K562 (cell line): Measurements from ENCODE around the gene MYBPC3. TPM values are rescaled to one million over a fixed set of nuclear protein-coding genes. Genes with fewer than 3 reads are reported as not detected.

Experiments
- CCNT2 ChIP-seq: IDR thresholded peaks from 2 replicates; pipeline ENCODE4 v1.6.1; 2011; ENCODE audit warnings: borderline replicate concordance, low read depth, mild to moderate bottlenecking, moderate library complexity, mixed read lengths, low read length; ENCODE audit not compliant: insufficient read length; ENCODE audit errors: extremely low read depth
- CEBPB ChIP-seq: fragments of 450-650 bp; IDR thresholded peaks from 2 replicates; pipeline ENCODE4 v1.6.1; 2016; ENCODE audit warnings: missing genetic modification characterization, missing compliant biosample characterization
- CEBPG ChIP-seq, 3 experiments: fragments of 200-800 bp in 1 of 3; sonication (Bioruptor generic) in 1 of 3; sonication (generic) in 1 of 3; formaldehyde crosslinking in 1 of 3; IDR thresholded peaks in 2 of 3; conservative IDR thresholded peaks in 1 of 3; 2 replicates each; pipeline versions ENCODE4 v1.6.1 to v1.8.0; 2016 to 2022; ENCODE audit warnings: missing compliant biosample characterization in 2 of 3, missing genetic modification characterization in 2 of 3, mild to moderate bottlenecking in 1 of 3, missing genetic modification reagents in 1 of 3
- HDAC1 ChIP-seq, 2 experiments: fragments of 450-650 bp; IDR thresholded peaks; 2 replicates each; pipeline ENCODE4 v1.6.1; 2016 to 2017; ENCODE audit warnings: inconsistent platforms in 1 of 2, mild to moderate bottlenecking in 1 of 2, moderate library complexity in 1 of 2
- MCM7 ChIP-seq, 2 experiments: fragments of 450-650 bp; IDR thresholded peaks; 2 replicates each; pipeline ENCODE4 v1.6.1; 2016 to 2018
- NCOA1 ChIP-seq: fragments of 450-650 bp; IDR thresholded peaks from 2 replicates; pipeline ENCODE4 v1.6.1; 2016; ENCODE audit warnings: low read depth
- SLC30A9 ChIP-seq: fragments of 250-450 bp; sonication (Bioruptor Pico); IDR thresholded peaks from 2 replicates; pipeline ENCODE4 v1.8.0; 2022; ENCODE audit warnings: mild to moderate bottlenecking, moderate library complexity
- SMARCA4 ChIP-seq: fragments of 450-650 bp; IDR thresholded peaks from 2 replicates; pipeline ENCODE4 v1.6.1; 2016
- polyA plus RNA-seq, 8 experiments: library from polyadenylated mRNA; depleted of rRNA in 4 of 8; stranded (reverse) in 5 of 8; unstranded in 3 of 8; fragments of >200 nt; fragmentation: Nextera tagmentation in 2 of 8; fragmentation: Illumina TruSeq in 1 of 8; extraction: Ambion mirVana in 2 of 8; extraction: Trizol in 1 of 8; gene quantifications; 2 replicates each; pipeline versions ENCODE4 v1.2.1 to v1.2.3, GENCODE V29; 2011 to 2014; ENCODE audit warnings: inconsistent platforms in 1 of 8, missing spikeins in 1 of 8
- total RNA-seq, 7 experiments: library from RNA; depleted of rRNA in 6 of 7; stranded (reverse); fragments of >200 nt in 6 of 7; fragmentation: Illumina TruSeq in 2 of 7; extraction: Trizol in 2 of 7; gene quantifications; 2 replicates each; pipeline versions ENCODE4 v1.2.1 to v1.2.3, GENCODE V29; 2011 to 2021; ENCODE audit warnings: low replicate concordance in 1 of 7
- TF ChIP-seq, protein P1 (sequence below): fragments of 250-450 bp; sonication (Bioruptor Pico); IDR thresholded peaks from 2 replicates; pipeline ENCODE4 v1.5.0; 2020; ENCODE audit warnings: mild to moderate bottlenecking, borderline replicate concordance
- TF ChIP-seq, protein P2 (sequence below): sonication (generic); formaldehyde crosslinking; IDR thresholded peaks from 2 replicates; pipeline ENCODE4 v1.8.0; 2022; ENCODE audit warnings: mild to moderate bottlenecking, low read depth, missing genetic modification reagents
- TF ChIP-seq, protein P3 (sequence below), 2 experiments: fragments of 450-650 bp; IDR thresholded peaks; 2 replicates each; pipeline ENCODE4 v1.6.1; 2016; ENCODE audit warnings: mild to moderate bottlenecking in 2 of 2, borderline replicate concordance in 1 of 2, low read depth in 1 of 2, moderate library complexity in 1 of 2
- TF ChIP-seq, protein P4 (sequence below): fragments of 250-450 bp; sonication (Bioruptor Pico); IDR thresholded peaks from 2 replicates; pipeline ENCODE4 v1.4.0; 2020; ENCODE audit warnings: mild to moderate bottlenecking, moderate library complexity

The MYBPC3 gene
- total and polyA plus RNA-seq, 9 of the 15 experiments (the other 6 are each of a cell fraction or from before 2014, with no cell fraction given) = 0.01 TPM; not detected in 8

DNA sequence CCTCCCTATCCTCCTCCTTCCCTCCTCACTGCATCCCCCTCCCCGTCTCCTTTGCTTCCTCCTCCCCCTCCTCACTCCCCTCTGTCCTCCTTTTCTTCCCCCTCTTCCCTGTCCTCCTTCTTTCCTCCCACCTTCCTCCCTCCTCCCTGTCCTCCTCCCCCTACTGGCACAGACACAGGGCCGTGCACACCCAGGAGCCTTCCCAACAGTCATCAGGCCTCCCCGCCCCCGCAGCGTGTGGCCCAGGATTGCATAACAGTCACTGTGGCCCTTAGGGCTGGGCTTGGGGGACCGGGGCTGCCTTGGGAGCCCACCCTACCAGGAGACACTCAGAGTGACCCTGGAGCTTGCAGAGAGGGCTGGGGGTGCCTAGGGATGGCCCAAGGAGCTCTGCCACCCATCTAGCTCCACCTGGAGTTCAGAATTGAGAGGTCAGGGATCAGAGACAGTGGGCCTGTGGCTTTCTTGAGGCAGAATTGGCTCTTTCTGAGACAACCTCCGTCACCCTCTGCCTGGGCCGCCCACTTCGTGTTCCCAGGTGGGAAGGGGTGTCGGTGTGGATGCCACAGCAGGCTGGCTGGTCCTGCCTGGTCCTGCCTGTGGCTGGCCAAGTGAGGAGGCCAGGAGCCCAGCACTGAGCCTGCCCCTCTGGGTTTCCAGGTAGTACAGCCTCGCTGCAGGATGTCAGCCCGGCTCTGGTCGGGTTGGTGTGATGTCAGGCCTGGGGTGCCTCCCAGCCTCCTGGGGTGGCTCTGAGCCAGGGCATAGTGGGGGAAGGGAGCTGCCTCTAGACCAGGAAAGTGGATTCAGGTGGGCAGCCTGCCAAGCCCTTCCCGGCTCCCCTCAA lies 24.2 kb upstream of the MYBPC3 start (continued):
- TF ChIP-seq, protein P1, sequence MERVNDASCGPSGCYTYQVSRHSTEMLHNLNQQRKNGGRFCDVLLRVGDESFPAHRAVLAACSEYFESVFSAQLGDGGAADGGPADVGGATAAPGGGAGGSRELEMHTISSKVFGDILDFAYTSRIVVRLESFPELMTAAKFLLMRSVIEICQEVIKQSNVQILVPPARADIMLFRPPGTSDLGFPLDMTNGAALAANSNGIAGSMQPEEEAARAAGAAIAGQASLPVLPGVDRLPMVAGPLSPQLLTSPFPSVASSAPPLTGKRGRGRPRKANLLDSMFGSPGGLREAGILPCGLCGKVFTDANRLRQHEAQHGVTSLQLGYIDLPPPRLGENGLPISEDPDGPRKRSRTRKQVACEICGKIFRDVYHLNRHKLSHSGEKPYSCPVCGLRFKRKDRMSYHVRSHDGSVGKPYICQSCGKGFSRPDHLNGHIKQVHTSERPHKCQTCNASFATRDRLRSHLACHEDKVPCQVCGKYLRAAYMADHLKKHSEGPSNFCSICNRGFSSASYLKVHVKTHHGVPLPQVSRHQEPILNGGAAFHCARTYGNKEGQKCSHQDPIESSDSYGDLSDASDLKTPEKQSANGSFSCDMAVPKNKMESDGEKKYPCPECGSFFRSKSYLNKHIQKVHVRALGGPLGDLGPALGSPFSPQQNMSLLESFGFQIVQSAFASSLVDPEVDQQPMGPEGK = no peak
- TF ChIP-seq, protein P2, sequence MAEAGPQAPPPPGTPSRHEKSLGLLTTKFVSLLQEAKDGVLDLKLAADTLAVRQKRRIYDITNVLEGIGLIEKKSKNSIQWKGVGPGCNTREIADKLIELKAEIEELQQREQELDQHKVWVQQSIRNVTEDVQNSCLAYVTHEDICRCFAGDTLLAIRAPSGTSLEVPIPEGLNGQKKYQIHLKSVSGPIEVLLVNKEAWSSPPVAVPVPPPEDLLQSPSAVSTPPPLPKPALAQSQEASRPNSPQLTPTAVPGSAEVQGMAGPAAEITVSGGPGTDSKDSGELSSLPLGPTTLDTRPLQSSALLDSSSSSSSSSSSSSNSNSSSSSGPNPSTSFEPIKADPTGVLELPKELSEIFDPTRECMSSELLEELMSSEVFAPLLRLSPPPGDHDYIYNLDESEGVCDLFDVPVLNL (CRISPR knock-in tag) = no peak
- TF ChIP-seq NCOA1 = 0 out of 2 replicates have a peak, but pooled peaks have one; percentile 22
- TF ChIP-seq, protein P3, sequence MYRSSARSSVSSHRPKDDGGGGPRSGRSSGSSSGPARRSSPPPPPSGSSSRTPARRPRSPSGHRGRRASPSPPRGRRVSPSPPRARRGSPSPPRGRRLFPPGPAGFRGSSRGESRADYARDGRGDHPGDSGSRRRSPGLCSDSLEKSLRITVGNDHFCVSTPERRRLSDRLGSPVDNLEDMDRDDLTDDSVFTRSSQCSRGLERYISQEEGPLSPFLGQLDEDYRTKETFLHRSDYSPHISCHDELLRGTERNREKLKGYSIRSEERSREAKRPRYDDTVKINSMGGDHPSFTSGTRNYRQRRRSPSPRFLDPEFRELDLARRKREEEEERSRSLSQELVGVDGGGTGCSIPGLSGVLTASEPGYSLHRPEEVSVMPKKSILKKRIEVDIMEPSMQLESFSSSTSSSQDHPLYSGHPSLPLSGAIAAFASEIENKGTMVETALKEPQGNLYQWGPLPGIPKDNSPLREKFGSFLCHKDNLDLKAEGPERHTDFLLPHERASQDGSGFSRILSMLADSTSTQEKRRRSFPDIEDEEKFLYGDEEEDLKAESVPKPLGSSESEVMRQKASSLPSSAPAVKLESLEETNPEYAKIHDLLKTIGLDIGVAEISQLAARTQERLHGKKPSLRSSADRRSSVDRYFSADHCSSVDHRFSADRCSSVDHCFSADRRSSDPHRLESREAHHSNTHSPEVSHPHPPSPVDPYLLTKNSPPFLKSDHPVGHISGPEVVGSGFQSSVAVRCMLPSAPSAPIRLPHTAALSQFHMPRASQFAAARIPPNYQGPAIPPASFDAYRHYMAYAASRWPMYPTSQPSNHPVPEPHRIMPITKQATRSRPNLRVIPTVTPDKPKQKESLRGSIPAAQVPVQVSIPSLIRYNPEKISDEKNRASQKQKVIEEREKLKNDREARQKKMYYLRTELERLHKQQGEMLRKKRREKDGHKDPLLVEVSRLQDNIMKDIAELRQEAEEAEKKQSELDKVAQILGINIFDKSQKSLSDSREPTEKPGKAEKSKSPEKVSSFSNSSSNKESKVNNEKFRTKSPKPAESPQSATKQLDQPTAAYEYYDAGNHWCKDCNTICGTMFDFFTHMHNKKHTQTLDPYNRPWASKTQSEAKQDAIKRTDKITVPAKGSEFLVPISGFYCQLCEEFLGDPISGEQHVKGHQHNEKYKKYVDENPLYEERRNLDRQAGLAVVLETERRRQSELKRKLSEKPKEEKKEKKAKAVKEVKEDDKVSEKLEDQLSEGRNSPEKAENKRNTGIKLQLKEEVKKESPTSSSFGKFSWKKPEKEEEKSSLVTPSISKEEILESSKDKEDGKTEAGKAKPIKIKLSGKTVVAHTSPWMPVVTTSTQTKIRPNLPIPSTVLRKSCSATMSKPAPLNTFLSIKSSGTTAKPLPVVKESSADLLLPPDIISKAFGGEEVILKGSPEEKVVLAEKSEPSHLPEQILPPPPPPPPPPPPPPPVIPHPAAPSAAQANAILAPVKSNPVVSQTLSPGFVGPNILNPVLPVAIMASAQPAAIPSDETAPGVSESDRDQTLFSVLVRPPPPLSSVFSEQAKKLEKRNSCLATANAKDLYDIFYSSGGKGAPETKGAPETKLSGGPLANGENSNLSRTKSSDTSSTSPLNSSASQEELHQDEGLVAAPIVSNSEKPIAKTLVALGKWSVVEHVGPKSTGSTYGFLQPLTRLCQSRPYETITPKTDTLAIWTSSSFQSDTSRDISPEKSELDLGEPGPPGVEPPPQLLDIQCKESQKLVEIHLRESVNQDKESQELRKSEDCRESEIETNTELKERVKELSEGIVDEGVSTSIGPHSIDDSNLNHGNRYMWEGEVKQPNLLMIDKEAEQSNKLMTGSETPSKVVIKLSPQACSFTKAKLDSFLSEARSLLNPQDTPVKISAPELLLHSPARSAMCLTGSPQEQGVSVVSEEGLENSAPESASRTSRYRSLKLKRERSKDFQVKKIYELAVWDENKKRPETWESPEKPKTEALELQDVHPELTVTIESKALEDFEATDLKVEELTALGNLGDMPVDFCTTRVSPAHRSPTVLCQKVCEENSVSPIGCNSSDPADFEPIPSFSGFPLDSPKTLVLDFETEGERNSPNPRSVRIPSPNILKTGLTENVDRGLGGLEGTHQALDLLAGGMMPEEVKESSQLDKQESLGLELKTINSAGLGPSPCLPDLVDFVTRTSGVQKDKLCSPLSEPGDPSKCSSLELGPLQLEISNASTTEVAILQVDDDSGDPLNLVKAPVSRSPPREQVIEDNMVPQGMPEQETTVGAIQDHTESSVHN (IDR thresholded peaks at IDR 0.05; ENCODE audit: borderline replicate concordance in 1 of 2, low read depth in 1 of 2) = no peak
- TF ChIP-seq CEBPG (CRISPR knock-in tag; IDR thresholded peaks at IDR 0.05) = peak; percentile 94
- TF ChIP-seq CEBPG (tag; conservative IDR thresholded peaks at IDR 0.05 in 1 of 2, IDR thresholded peaks at IDR 0.05 in 1 of 2) = peak; percentile 84 to 87
- peak; percentile 98 for TF ChIP-seq CEBPB
- no peak for TF ChIP-seq SLC30A9 (CRISPR knock-in tag)
- TF ChIP-seq MCM7 (IDR thresholded peaks at IDR 0.05) = no peak
- peak in 1 of 2 experiments; percentile 74; a peak in 3 of 4 replicates for TF ChIP-seq HDAC1 (IDR thresholded peaks at IDR 0.05)
- TF ChIP-seq, protein P4, sequence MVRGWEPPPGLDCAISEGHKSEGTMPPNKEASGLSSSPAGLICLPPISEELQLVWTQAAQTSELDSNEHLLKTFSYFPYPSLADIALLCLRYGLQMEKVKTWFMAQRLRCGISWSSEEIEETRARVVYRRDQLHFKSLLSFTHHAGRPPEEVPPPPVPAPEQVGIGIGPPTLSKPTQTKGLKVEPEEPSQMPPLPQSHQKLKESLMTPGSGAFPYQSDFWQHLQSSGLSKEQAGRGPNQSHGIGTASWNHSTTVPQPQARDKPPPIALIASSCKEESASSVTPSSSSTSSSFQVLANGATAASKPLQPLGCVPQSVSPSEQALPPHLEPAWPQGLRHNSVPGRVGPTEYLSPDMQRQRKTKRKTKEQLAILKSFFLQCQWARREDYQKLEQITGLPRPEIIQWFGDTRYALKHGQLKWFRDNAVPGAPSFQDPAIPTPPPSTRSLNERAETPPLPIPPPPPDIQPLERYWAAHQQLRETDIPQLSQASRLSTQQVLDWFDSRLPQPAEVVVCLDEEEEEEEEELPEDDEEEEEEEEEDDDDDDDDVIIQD (CRISPR knock-in tag) = no peak
- TF ChIP-seq SMARCA4 = peak; percentile 64; the same call in 1 of the 2 replicates
- TF ChIP-seq CCNT2 = peak; percentile 25
